Cardiac ventricle fibroblast (primary cell): ENCODE results near the gene RAD1. TPM values are rescaled to one million over a fixed set of nuclear protein-coding genes. Genes with fewer than 3 reads are reported as not detected.

Source experiments
- total RNA-seq: library from RNA; depleted of rRNA; stranded (reverse); fragments of >200 nt; gene quantifications from 2 replicates; pipeline ENCODE4 v1.2.3, GENCODE V29; 2015

Gene RAD1, protein sequence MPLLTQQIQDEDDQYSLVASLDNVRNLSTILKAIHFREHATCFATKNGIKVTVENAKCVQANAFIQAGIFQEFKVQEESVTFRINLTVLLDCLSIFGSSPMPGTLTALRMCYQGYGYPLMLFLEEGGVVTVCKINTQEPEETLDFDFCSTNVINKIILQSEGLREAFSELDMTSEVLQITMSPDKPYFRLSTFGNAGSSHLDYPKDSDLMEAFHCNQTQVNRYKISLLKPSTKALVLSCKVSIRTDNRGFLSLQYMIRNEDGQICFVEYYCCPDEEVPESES
- 14.4 and 15.8 TPM in 2 replicates for total RNA-seq

DNA sequence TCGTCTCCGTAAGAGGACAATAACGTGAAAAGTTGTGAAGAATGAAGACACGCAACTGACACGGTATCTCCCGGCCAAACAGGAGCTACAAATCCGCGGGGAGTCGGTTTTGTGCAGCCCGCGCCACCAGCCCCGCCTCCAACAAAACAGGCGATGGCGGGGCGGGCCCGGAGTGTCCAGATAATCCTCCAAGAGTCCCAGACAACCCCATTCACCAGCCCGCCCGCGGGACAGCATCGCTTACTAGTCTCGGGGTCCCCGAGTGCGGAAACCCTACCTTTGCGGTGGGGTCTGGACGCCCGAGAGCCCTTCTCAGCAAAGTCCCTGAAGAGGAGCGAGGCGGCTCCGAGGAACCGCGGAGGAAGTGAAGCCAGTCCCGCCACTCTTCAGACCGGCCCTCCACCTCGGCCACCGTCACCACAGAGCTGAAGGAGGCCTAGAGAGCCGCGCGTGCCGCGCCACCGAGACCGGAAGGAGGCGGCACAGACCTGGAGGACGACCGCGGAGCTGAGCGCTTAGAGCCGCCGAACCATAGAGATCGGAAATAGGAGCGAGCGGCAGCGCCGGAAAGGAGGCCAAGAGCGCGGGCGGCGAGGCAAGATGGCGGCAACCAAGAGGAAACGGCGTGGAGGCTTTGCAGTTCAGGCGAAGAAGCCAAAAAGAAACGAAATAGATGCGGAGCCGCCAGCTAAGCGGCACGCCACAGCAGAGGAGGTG, at the start of gene RAD1, which contains the start of gene BRIX1:
Gene RAD1, minus strand, starts transcription at position 366 of the 717 bp plus-strand sequence. CDS start 612 bp downstream, outside the sequence.
Gene BRIX1, plus strand, starts transcription at position 573 of the 717 bp plus-strand sequence. Its CDS starts 28 bp downstream, at position 601.

DNA sequence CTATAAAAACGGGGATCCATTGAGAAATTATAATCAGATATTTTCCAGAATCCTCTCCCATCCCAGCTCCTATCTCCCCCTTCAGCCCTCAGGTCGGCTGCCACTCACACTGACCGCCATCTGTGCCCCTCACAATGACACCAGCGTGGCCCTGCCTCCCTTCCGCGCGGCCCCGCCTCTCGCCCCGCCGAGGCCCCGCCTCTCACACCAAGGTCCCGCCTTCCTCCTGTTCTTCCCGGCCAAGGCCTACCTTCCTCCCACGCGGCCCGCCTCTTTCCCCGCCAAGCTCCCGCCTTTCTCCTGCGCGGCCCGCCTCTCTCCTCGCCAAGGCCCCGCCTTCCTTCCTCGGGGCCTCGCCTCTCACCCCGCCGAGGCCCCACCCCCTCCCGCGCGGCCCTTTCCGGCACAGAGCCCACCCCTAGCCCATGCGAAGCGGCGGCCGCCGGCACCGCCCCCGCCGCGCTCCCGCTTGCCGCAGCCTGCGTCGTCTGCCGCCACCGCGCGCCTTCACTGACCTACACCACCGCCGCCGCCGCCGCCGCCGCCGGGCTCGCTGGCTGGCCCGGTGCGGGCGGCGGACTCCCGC, 13.9 kb upstream of the RAD1 start, which contains the start of gene DNAJC21:
Gene DNAJC21, plus strand, starts transcription at position 426 of the 586 bp plus-strand sequence. CDS start 261 bp downstream, outside the sequence.

Other genes starting within 250 kb of the RAD1 start
- gene TTC23L, start 76.3 kb downstream of the RAD1 start, total RNA-seq, result 0.19 TPM in 1 of 2 replicates, not detected in the other
- 12.7 and 13.5 TPM in 2 replicates for gene BRIX1, start 207 bp upstream of the RAD1 start, total RNA-seq
- 22.8 and 33.4 TPM in 2 replicates for gene DNAJC21, start 14.1 kb upstream of the RAD1 start, total RNA-seq
- not detected in 2 replicates for gene AGXT2, start 132.4 kb upstream of the RAD1 start, total RNA-seq